Measurements from ENCODE around the gene CCDC7. TPM values are rescaled to one million over a fixed set of nuclear protein-coding genes. Genes with fewer than 3 reads are reported as not detected.
"Not testable (repeated sequence)": the region's sequence is repeated elsewhere in the genome, so short reads cannot be mapped to it uniquely, and the experiment has no call there.

The CCDC7 gene
- total RNA-seq, 1 donor from 2014 or later = 6.7 TPM

- no peak overlapping the region for H3K4me3 Mint-ChIP-seq (ENCODE audit: unreplicated experiment)
- H3K4me1 Mint-ChIP-seq (ENCODE audit: low read depth, unreplicated experiment) = peaks cover 4% of the 10 kb centered on the region
- DNase-seq = no peak
- TF ChIP-seq CTCF (IDR thresholded peaks at IDR 0.05; ENCODE audit: partially characterized antibody, unreplicated experiment) = no peak
- H3K9me3 Mint-ChIP-seq (ENCODE audit: unreplicated experiment) = peaks cover 2% of the 10 kb centered on the region
- no peaks in the 10 kb centered on the region for H3K27me3 Mint-ChIP-seq (ENCODE audit: unreplicated experiment)
- peaks cover 5% of the 10 kb centered on the region for H3K36me3 Mint-ChIP-seq (ENCODE audit: unreplicated experiment)
- no peak overlapping the region for H3K27ac Mint-ChIP-seq (ENCODE audit: unreplicated experiment)
Measured at GRCh38 chr10:32693441-32693979, 247.6 kb downstream of the CCDC7 start.

GRCh38 chr10:32699683-32700082 is 253.7 kb downstream of the CCDC7 start:
- H3K36me3 Mint-ChIP-seq (ENCODE audit: unreplicated experiment); H3K9me3 Mint-ChIP-seq (ENCODE audit: unreplicated experiment); H3K4me1 Mint-ChIP-seq (ENCODE audit: low read depth, unreplicated experiment); H3K27ac Mint-ChIP-seq (ENCODE audit: unreplicated experiment); H3K4me3 Mint-ChIP-seq (ENCODE audit: unreplicated experiment); H3K27me3 Mint-ChIP-seq (ENCODE audit: unreplicated experiment); DNase-seq: not testable (repeated sequence)

GRCh38 chr10:32713560-32713959 is 267.6 kb downstream of the CCDC7 start:
- H3K27ac Mint-ChIP-seq (ENCODE audit: unreplicated experiment) = no peak overlapping the region
- no peaks in the 10 kb centered on the region for H3K27me3 Mint-ChIP-seq (ENCODE audit: unreplicated experiment)
- no peak for DNase-seq
- no peaks in the 10 kb centered on the region for H3K4me1 Mint-ChIP-seq (ENCODE audit: low read depth, unreplicated experiment)
- no peak overlapping the region for H3K4me3 Mint-ChIP-seq (ENCODE audit: unreplicated experiment)
- peaks cover 4% of the 10 kb centered on the region for H3K36me3 Mint-ChIP-seq (ENCODE audit: unreplicated experiment)
- H3K9me3 Mint-ChIP-seq (ENCODE audit: unreplicated experiment) = peaks cover 3% of the 10 kb centered on the region
- TF ChIP-seq CTCF (IDR thresholded peaks at IDR 0.05; ENCODE audit: partially characterized antibody, unreplicated experiment) = no peak

GRCh38 chr10:32731527-32731926 is 285.6 kb downstream of the CCDC7 start:
- no peak for TF ChIP-seq CTCF (IDR thresholded peaks at IDR 0.05; ENCODE audit: partially characterized antibody, unreplicated experiment)
- H3K36me3 Mint-ChIP-seq (ENCODE audit: unreplicated experiment) = no peaks in the 10 kb centered on the region
- no peak for DNase-seq
- no peaks in the 10 kb centered on the region for H3K27me3 Mint-ChIP-seq (ENCODE audit: unreplicated experiment)
- H3K4me1 Mint-ChIP-seq (ENCODE audit: low read depth, unreplicated experiment) = no peaks in the 10 kb centered on the region
- H3K27ac Mint-ChIP-seq (ENCODE audit: unreplicated experiment) = no peak overlapping the region
- H3K9me3 Mint-ChIP-seq (ENCODE audit: unreplicated experiment) = no peaks in the 10 kb centered on the region
- no peak overlapping the region for H3K4me3 Mint-ChIP-seq (ENCODE audit: unreplicated experiment)

- no peak overlapping the region for H3K27ac Mint-ChIP-seq (ENCODE audit: unreplicated experiment)
Measured at GRCh38 chr10:32738958-32739357, 293.0 kb downstream of the CCDC7 start.

More at GRCh38 chr10:32738958-32739357, 293.0 kb downstream of the CCDC7 start:
- H3K9me3 Mint-ChIP-seq (ENCODE audit: unreplicated experiment) = no peaks in the 10 kb centered on the region
- H3K27me3 Mint-ChIP-seq (ENCODE audit: unreplicated experiment) = no peaks in the 10 kb centered on the region
- TF ChIP-seq CTCF (IDR thresholded peaks at IDR 0.05; ENCODE audit: partially characterized antibody, unreplicated experiment) = no peak
- no peak for DNase-seq
- H3K36me3 Mint-ChIP-seq (ENCODE audit: unreplicated experiment) = no peaks in the 10 kb centered on the region
- H3K4me1 Mint-ChIP-seq (ENCODE audit: low read depth, unreplicated experiment) = no peaks in the 10 kb centered on the region
- no peak overlapping the region for H3K4me3 Mint-ChIP-seq (ENCODE audit: unreplicated experiment)

Data from glutamatergic neuron (in vitro differentiated cells).